HCT116 (cell line): ENCODE data around the gene SH3BP1. TPM values are rescaled to one million over a fixed set of nuclear protein-coding genes. Genes with fewer than 3 reads are reported as not detected.
A peak's percentile ranks its signal among the peaks of the same experiment; 100 is the strongest.

Experiments
- ATAC-seq: fragments of 200-7000 bp; cut with Tn5 transposase; 2 replicates; pipeline ENCODE4 v1.9.1; 2020; ENCODE audit warnings: mild to moderate bottlenecking, moderate library complexity
- BruUV-seq: library from RNA; stranded (reverse); fragments of 400-500 nt; replicated peaks from 2 replicates; lab custom pipeline; 2021; lab: Mats Ljungman, UMichigan
- CTCF ChIA-PET: fragments of 300-600 bp; sonication (Branson Sonifier 250); formaldehyde crosslinking; loops from one replicate; lab custom pipeline; 2021; ENCODE audit warnings: antibody characterized with exemption; lab: Charles Lee
- POLR2A ChIA-PET: fragments of 300-600, 350-600 bp; sonication (Branson Sonifier 250); formaldehyde crosslinking; loops from one replicate; lab custom pipeline; 2021; ENCODE audit warnings: antibody characterized with exemption; lab: Charles Lee
- RAD21 ChIA-PET, 2 experiments: fragments of 300-600 bp; sonication (Branson Sonifier 250); formaldehyde crosslinking; loops; one replicate each; lab custom pipeline; 2023; ENCODE audit warnings: low total read pairs in 2 of 2; ENCODE audit not compliant: uncharacterized antibody in 2 of 2, unreplicated experiment in 2 of 2, low non-redundant PET in 1 of 2; lab: Charles Lee
- DNase-seq: peaks from one replicate; pipeline ENCODE4 v3.0.0-alpha.2; 2010; ENCODE audit warnings: low read depth, low spot score
- H2AFZ ChIP-seq: fragments of 200-600 bp; shearing (Covaris generic), sonication (generic); 2 replicates; pipeline ENCODE4 v1.6.1; 2017; ENCODE audit warnings: low read depth, mixed run types, mixed read lengths, antibody characterized with exemption, low read length; ENCODE audit not compliant: poor library complexity, severe bottlenecking
- H3K27ac ChIP-seq: 2 replicates; pipeline ENCODE4 v1.5.1; 2012; ENCODE audit warnings: low read depth, low read length
- H3K27me3 ChIP-seq: fragments of 200-600 bp; sonication (generic); 2 replicates; pipeline ENCODE4 v1.6.1; 2016; ENCODE audit warnings: mixed run types, low read length, mixed read lengths; ENCODE audit not compliant: insufficient read depth
- H3K36me3 ChIP-seq, 2 experiments: fragments of 200-500 bp in 1 of 2; fragments of 200-600 bp in 1 of 2; sonication (Bioruptor generic) in 1 of 2; sonication (generic) in 1 of 2; 2 replicates each; pipeline versions ENCODE4 v1.5.1 to v1.6.1; 2014 to 2016; ENCODE audit warnings: low read length in 2 of 2, inconsistent platforms in 1 of 2, mixed read lengths in 1 of 2, mixed run types in 1 of 2; ENCODE audit not compliant: insufficient read depth in 2 of 2, control insufficient read depth in 1 of 2
- H3K4me1 ChIP-seq, 2 experiments: fragments of 200-600 bp in 1 of 2; sonication (generic) in 1 of 2; 2 replicates each; pipeline versions ENCODE4 v1.5.1 to v1.6.1; 2012 to 2017; ENCODE audit warnings: low read length in 2 of 2, inconsistent platforms in 1 of 2, mild to moderate bottlenecking in 1 of 2, mixed read lengths in 1 of 2, mixed run types in 1 of 2, moderate library complexity in 1 of 2; ENCODE audit not compliant: insufficient read depth in 2 of 2, control insufficient read depth in 1 of 2
- H3K4me2 ChIP-seq: fragments of 200-600 bp; sonication (generic); 2 replicates; pipeline ENCODE4 v1.6.1; 2017; ENCODE audit warnings: mixed run types, low read length, mixed read lengths
- H3K4me3 ChIP-seq, 2 experiments: fragments of 200-600 bp in 1 of 2; sonication (generic) in 1 of 2; replicated peaks in 1 of 2; 2 replicates each; pipeline ENCODE4 v1.5.1; 2011 to 2016; ENCODE audit warnings: low read length in 2 of 2, control low read depth in 1 of 2, low read depth in 1 of 2, mild to moderate bottlenecking in 1 of 2, mixed read lengths in 1 of 2, mixed run types in 1 of 2
- H3K79me2 ChIP-seq: fragments of 200-600 bp; sonication (generic); 2 replicates; pipeline ENCODE4 v1.6.1; 2017; ENCODE audit warnings: mild to moderate bottlenecking, mixed run types, low read length, moderate library complexity, mixed read lengths; ENCODE audit not compliant: insufficient read depth
- H3K9ac ChIP-seq: fragments of 200-600 bp; sonication (generic); 2 replicates; pipeline ENCODE4 v1.6.1; 2016; ENCODE audit warnings: low read length, mixed read lengths
- H3K9me2 ChIP-seq: fragments of 200-600 bp; sonication (generic), shearing (Covaris generic); 2 replicates; pipeline ENCODE4 v1.6.1; 2017; ENCODE audit warnings: mixed run types, mild to moderate bottlenecking, moderate library complexity; ENCODE audit not compliant: insufficient read depth
- H3K9me3 ChIP-seq, 2 experiments: fragments of 200-500 bp in 1 of 2; fragments of 200-600 bp in 1 of 2; sonication (Bioruptor generic) in 1 of 2; sonication (generic) in 1 of 2; 2 replicates each; pipeline ENCODE4 v1.6.1; 2014 to 2017; ENCODE audit warnings: low read length in 2 of 2, mixed read lengths in 2 of 2, inconsistent platforms in 1 of 2, low read depth in 1 of 2, mild to moderate bottlenecking in 1 of 2, mixed run types in 1 of 2, moderate library complexity in 1 of 2; ENCODE audit not compliant: control insufficient read depth in 1 of 2, insufficient read depth in 1 of 2
- H4K20me1 ChIP-seq: fragments of 200-600 bp; sonication (generic), shearing (Covaris generic); 2 replicates; pipeline ENCODE4 v1.6.1; 2017; ENCODE audit warnings: mixed run types, mild to moderate bottlenecking, moderate library complexity; ENCODE audit not compliant: insufficient read depth
- CBX3 ChIP-seq: IDR thresholded peaks from 2 replicates; pipeline ENCODE4 v1.6.1; 2012; ENCODE audit warnings: low read depth
- ELF1 ChIP-seq: IDR thresholded peaks from 2 replicates; pipeline ENCODE4 v1.6.1; 2012; ENCODE audit warnings: low read depth, borderline replicate concordance
- EZH2 ChIP-seq: fragments of 200-600 bp; sonication (generic); IDR thresholded peaks from 2 replicates; pipeline ENCODE4 v1.6.1; 2017; ENCODE audit warnings: antibody characterized with exemption, mixed run types
- EZH2phosphoT487 ChIP-seq: fragments of 200-600 bp; IDR thresholded peaks from 2 replicates; pipeline ENCODE4 v1.6.1; 2018; ENCODE audit warnings: antibody characterized with exemption, borderline replicate concordance
- JUND ChIP-seq: IDR thresholded peaks from 2 replicates; pipeline ENCODE4 v1.6.1; 2012
- POLR2A ChIP-seq: IDR thresholded peaks from 2 replicates; pipeline ENCODE4 v1.7.0; 2011; ENCODE audit warnings: borderline replicate concordance; ENCODE audit not compliant: insufficient read depth, insufficient read length; ENCODE audit errors: extremely low read depth
- POLR2AphosphoS5 ChIP-seq: IDR thresholded peaks from 2 replicates; pipeline ENCODE4 v1.6.1; 2011; ENCODE audit warnings: mild to moderate bottlenecking, low read depth, low read length, moderate library complexity
- RAD21 ChIP-seq: IDR thresholded peaks from 2 replicates; pipeline ENCODE4 v1.6.1; 2012; ENCODE audit warnings: low read depth, mild to moderate bottlenecking
- SIN3A ChIP-seq: IDR thresholded peaks from 2 replicates; pipeline ENCODE4 v1.6.1; 2012; ENCODE audit warnings: low read depth
- SP1 ChIP-seq: IDR thresholded peaks from 2 replicates; pipeline ENCODE4 v1.6.1; 2012; ENCODE audit warnings: low read depth
- TCF7L2 ChIP-seq: IDR thresholded peaks from 2 replicates; pipeline ENCODE4 v1.7.0; 2011; ENCODE audit warnings: borderline replicate concordance, inconsistent platforms; ENCODE audit not compliant: insufficient read depth, insufficient read length; ENCODE audit errors: extremely low read depth
- YY1 ChIP-seq: IDR thresholded peaks from 2 replicates; pipeline ENCODE4 v1.6.1; 2011; ENCODE audit warnings: low read length, low read depth, moderate library complexity, mild to moderate bottlenecking; ENCODE audit not compliant: insufficient replicate concordance; ENCODE audit errors: extremely low read depth
- ZFX ChIP-seq: fragments of 450-650 bp; IDR thresholded peaks from 2 replicates; pipeline ENCODE4 v1.6.1; 2017
- ZNF274 ChIP-seq: fragments of 200-500 bp; sonication (Bioruptor generic); IDR thresholded peaks from 2 replicates; pipeline ENCODE4 v1.6.1; 2014; ENCODE audit warnings: mild to moderate bottlenecking, low read depth, low read length, inconsistent platforms
- intact Hi-C: fragments of 100-400 bp; cut with micrococcal nuclease; formaldehyde crosslinking; loops from 2 replicates; pipeline ENCODE4 v1.10.0; 2022
- total RNA-seq: library from RNA; stranded (reverse); gene quantifications from one replicate; pipeline ENCODE4 v1.2.1, GENCODE V29; 2021; ENCODE audit not compliant: unreplicated experiment
- TF ChIP-seq, protein P1 (sequence below), 3 experiments: fragments of 200-600 bp in 1 of 3; sonication (generic) in 1 of 3; IDR thresholded peaks in 2 of 3; conservative IDR thresholded peaks in 1 of 3; 2 replicates each; pipeline ENCODE4 v1.5.1; 2012 to 2017; ENCODE audit warnings: low read depth in 2 of 3, low read length in 2 of 3, antibody characterized with exemption in 1 of 3, borderline replicate concordance in 1 of 3, control low read depth in 1 of 3, mild to moderate bottlenecking in 1 of 3, mixed read lengths in 1 of 3, mixed run types in 1 of 3, moderate library complexity in 1 of 3; ENCODE audit not compliant: insufficient read depth in 1 of 3
- TF ChIP-seq, protein P2 (sequence below): IDR thresholded peaks from 2 replicates; pipeline ENCODE4 v1.6.1; 2012; ENCODE audit warnings: low read depth
- TF ChIP-seq, protein P3 (sequence below): IDR thresholded peaks from 2 replicates; pipeline ENCODE4 v1.6.1; 2011; ENCODE audit warnings: mild to moderate bottlenecking, low read length, moderate library complexity; ENCODE audit not compliant: insufficient replicate concordance; ENCODE audit errors: extremely low read depth

Gene SH3BP1
- total RNA-seq, 1 experiment from 2014 or later: 48.4 TPM

DNA sequence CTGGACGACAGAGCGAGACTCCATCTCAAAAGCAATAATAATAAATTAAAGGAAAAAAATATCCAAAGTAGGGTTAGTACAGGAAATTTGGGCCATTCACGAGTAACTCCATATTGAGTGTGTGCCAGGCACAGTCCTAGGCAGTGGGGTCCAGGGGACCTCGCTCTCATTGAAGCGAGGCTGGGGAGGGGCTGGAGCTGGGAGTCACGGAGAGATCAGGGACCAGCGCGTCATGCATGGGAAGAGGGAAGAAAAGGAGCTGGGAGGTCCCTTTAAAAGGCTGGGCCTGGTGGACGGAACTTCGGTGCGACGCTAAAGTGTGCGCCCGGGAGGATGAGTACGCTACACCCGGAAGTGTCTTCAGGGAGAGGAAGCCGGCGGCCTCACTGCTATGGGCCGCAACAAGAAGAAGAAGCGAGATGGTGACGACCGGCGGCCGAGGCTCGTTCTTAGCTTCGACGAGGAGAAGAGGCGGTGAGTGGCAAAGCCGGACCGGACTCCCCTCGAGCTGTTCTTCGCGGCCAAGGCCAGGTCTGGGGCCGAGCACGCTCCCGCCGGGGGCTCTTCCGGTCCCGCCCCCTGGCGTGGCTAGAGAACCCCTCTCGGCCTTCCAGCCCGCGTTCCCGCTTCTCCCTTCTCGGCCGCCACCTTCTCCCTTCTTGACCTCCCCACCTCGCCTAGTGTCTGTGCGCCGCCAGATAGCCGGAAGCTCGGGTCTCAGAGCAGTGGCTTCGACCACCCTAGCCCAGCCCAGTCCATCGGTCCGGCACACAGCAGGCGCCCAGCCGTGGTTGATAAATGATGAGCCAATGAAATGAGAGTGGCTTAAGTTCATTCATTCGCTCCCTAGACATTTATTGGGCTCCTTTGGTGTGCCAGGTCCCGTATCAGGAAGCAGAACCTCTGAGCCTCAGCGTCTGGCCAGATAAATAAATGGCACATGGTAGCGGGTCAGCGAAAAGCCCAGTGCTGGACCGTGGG is 46.8 kb downstream of the SH3BP1 start, which contains the start of gene NOL12:
NOL12 (plus strand) TSS at position 342 of the 981 bp plus-strand sequence; CDS start at position 392, 50 bp downstream.
- ChIA-PET POLR2A (interaction anchor here (0.6 to 2.2 kb wide), 7 partner anchors 9 to 78 kb away, joined by 3 to 9 read pairs (median 4); partner anchors contain the start of genes GGA1 and LGALS1), RAD21 (interaction anchor here in 1 of 2 experiments (1.4 kb wide), 1 partner anchor 43 kb away, joined by 3 read pairs; no protein-coding TSS in a partner anchor), CTCF (interaction anchor here (1.0 to 2.3 kb wide), 2 partner anchors 9 to 43 kb away, joined by 4 to 8 read pairs; no protein-coding TSS in a partner anchor)
- Histone ChIP-seq H3K9me2 (no peaks in the 10 kb centered on the region), H3K9ac (peak within 1 kb of the TSS; percentile 99), H3K36me3 (peaks cover 9 to 24% of the 10 kb centered on the region in 2 experiments; a peak in 2 of 4 replicates), H3K27me3 (no peaks in the 10 kb centered on the region), H3K79me2 (peaks cover 28% of the 10 kb centered on the region), H3K4me1 (peaks cover 30 to 63% of the 10 kb centered on the region in 2 experiments), H3K27ac (peak within 1 kb of the TSS; percentile 87), H3K4me3 (peak within 1 kb of the TSS; percentile 82 to 100), H2AFZ (no peak within 1 kb of the TSS), H3K4me2 (peak within 1 kb of the TSS; percentile 90), H4K20me1 (peaks cover 4% of the 10 kb centered on the region; the same call in 1 of the 2 replicates), H3K9me3 (no peaks in the 10 kb centered on the region)
- DNase-seq: peak; percentile 86
- intact Hi-C loops: loop anchor here (5.0 kb wide), 1 partner anchor 61 kb away; no protein-coding TSS in a partner anchor
- TSS peak; percentile 78 for BruUV-seq
- ATAC-seq: peak; percentile 77
- TF ChIP-seq EZH2phosphoT487 (no peak), RAD21 (no peak), SIN3A (no peak; the same call in 1 of the 2 replicates), EZH2 (no peak), CBX3 (peak; percentile 68), ZFX (peak; percentile 90; the same call in 1 of the 2 replicates), ELF1 (no peak; the same call in 1 of the 2 replicates), TCF7L2 (peak; percentile 29), JUND (no peak), POLR2AphosphoS5 (peak; percentile 78), YY1 (peak; percentile 51), SP1 (peak; percentile 95), POLR2A (peak; percentile 44), ZNF274 (no peak)
- TF ChIP-seq, protein P1, sequence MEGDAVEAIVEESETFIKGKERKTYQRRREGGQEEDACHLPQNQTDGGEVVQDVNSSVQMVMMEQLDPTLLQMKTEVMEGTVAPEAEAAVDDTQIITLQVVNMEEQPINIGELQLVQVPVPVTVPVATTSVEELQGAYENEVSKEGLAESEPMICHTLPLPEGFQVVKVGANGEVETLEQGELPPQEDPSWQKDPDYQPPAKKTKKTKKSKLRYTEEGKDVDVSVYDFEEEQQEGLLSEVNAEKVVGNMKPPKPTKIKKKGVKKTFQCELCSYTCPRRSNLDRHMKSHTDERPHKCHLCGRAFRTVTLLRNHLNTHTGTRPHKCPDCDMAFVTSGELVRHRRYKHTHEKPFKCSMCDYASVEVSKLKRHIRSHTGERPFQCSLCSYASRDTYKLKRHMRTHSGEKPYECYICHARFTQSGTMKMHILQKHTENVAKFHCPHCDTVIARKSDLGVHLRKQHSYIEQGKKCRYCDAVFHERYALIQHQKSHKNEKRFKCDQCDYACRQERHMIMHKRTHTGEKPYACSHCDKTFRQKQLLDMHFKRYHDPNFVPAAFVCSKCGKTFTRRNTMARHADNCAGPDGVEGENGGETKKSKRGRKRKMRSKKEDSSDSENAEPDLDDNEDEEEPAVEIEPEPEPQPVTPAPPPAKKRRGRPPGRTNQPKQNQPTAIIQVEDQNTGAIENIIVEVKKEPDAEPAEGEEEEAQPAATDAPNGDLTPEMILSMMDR (IDR thresholded peaks at IDR 0.05 in 2 of 3, conservative IDR thresholded peaks at IDR 0.05 in 1 of 3; ENCODE audit: borderline replicate concordance in 1 of 3, insufficient read depth in 1 of 3, low read depth in 2 of 3, low read length in 2 of 3): no peak
- TF ChIP-seq, protein P2, sequence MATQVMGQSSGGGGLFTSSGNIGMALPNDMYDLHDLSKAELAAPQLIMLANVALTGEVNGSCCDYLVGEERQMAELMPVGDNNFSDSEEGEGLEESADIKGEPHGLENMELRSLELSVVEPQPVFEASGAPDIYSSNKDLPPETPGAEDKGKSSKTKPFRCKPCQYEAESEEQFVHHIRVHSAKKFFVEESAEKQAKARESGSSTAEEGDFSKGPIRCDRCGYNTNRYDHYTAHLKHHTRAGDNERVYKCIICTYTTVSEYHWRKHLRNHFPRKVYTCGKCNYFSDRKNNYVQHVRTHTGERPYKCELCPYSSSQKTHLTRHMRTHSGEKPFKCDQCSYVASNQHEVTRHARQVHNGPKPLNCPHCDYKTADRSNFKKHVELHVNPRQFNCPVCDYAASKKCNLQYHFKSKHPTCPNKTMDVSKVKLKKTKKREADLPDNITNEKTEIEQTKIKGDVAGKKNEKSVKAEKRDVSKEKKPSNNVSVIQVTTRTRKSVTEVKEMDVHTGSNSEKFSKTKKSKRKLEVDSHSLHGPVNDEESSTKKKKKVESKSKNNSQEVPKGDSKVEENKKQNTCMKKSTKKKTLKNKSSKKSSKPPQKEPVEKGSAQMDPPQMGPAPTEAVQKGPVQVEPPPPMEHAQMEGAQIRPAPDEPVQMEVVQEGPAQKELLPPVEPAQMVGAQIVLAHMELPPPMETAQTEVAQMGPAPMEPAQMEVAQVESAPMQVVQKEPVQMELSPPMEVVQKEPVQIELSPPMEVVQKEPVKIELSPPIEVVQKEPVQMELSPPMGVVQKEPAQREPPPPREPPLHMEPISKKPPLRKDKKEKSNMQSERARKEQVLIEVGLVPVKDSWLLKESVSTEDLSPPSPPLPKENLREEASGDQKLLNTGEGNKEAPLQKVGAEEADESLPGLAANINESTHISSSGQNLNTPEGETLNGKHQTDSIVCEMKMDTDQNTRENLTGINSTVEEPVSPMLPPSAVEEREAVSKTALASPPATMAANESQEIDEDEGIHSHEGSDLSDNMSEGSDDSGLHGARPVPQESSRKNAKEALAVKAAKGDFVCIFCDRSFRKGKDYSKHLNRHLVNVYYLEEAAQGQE: no peak
- TF ChIP-seq, protein P3, sequence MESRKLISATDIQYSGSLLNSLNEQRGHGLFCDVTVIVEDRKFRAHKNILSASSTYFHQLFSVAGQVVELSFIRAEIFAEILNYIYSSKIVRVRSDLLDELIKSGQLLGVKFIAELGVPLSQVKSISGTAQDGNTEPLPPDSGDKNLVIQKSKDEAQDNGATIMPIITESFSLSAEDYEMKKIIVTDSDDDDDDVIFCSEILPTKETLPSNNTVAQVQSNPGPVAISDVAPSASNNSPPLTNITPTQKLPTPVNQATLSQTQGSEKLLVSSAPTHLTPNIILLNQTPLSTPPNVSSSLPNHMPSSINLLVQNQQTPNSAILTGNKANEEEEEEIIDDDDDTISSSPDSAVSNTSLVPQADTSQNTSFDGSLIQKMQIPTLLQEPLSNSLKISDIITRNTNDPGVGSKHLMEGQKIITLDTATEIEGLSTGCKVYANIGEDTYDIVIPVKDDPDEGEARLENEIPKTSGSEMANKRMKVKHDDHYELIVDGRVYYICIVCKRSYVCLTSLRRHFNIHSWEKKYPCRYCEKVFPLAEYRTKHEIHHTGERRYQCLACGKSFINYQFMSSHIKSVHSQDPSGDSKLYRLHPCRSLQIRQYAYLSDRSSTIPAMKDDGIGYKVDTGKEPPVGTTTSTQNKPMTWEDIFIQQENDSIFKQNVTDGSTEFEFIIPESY: no peak
